B cell (primary cell): ENCODE measurements around the gene SFTPB. TPM values are rescaled to one million over a fixed set of nuclear protein-coding genes. Genes with fewer than 3 reads are reported as not detected.
"Not testable (repeated sequence)": the region's sequence is repeated elsewhere in the genome, so short reads cannot be mapped to it uniquely, and the experiment has no call there.

Experiments used
- ATAC-seq: fragments of 200-7000 bp; cut with Tn5 transposase; one replicate; pipeline ENCODE4 v1.10.0; 2021; ENCODE audit warnings: low read depth, mild to moderate bottlenecking, moderate number of reproducible peaks, moderate library complexity
- CTCF ChIA-PET: fragments of 350-600 bp; sonication (Branson Sonifier 250); formaldehyde crosslinking; loops from one replicate; lab custom pipeline; 2021; ENCODE audit warnings: antibody characterized with exemption, inconsistent platforms; lab: Charles Lee
- POLR2A ChIA-PET: fragments of 350-600 bp; sonication (Branson Sonifier 250); formaldehyde crosslinking; loops from one replicate; lab custom pipeline; 2021; ENCODE audit warnings: antibody characterized with exemption; lab: Charles Lee
- DNase-seq: peaks from one replicate; pipeline ENCODE4 v3.0.0; 2013
- H2AFZ ChIP-seq: 2 replicates; pipeline ENCODE4 v1.6.1; 2012; ENCODE audit warnings: mild to moderate bottlenecking, low read depth, low read length; ENCODE audit not compliant: insufficient read depth, poor library complexity, severe bottlenecking
- H3K27ac ChIP-seq, 2 donors: 1 replicate in 1 of 2; 2 replicates in 1 of 2; pipeline ENCODE4 v1.5.1; 2012 to 2013; ENCODE audit warnings: low read length in 2 of 2, mild to moderate bottlenecking in 2 of 2, moderate library complexity in 1 of 2
- H3K27me3 ChIP-seq, 4 experiments: fragments of 200-600 bp in 1 of 4; sonication (generic) in 1 of 4; replicated peaks in 1 of 4; 1 replicate in 2 of 4; 2 replicates in 2 of 4; pipeline versions ENCODE4 v1.6.1 to v1.7.0; 2013 to 2016; ENCODE audit warnings: low read length in 3 of 4, mild to moderate bottlenecking in 2 of 4, mixed read lengths in 1 of 4, moderate library complexity in 1 of 4; ENCODE audit not compliant: insufficient read depth in 4 of 4, control insufficient read depth in 3 of 4; ENCODE audit errors: control extremely low read depth in 1 of 4
- H3K36me3 ChIP-seq, 2 experiments: replicated peaks in 1 of 2; 1 replicate in 1 of 2; 2 replicates in 1 of 2; pipeline versions ENCODE4 v1.6.1 to v1.7.1; 2013; ENCODE audit warnings: low read length in 1 of 2; ENCODE audit not compliant: insufficient read depth in 2 of 2, control insufficient read depth in 1 of 2; ENCODE audit errors: control extremely low read depth in 1 of 2, extremely low read depth in 1 of 2
- H3K4me1 ChIP-seq, 2 donors: fragments of 200-600 bp in 1 of 2; sonication (generic) in 1 of 2; 1 replicate in 1 of 2; 2 replicates in 1 of 2; pipeline versions ENCODE4 v1.5.1 to v1.6.1; 2013 to 2017; ENCODE audit warnings: low read length in 2 of 2; ENCODE audit not compliant: control insufficient read depth in 2 of 2, insufficient read depth in 2 of 2
- H3K4me2 ChIP-seq: replicated peaks from 2 replicates; pipeline ENCODE3; 2012; ENCODE audit warnings: mild to moderate bottlenecking, low read depth, low read length; ENCODE audit not compliant: poor library complexity, severe bottlenecking
- H3K4me3 ChIP-seq, 5 experiments: fragments of 200-600 bp in 1 of 5; sonication (generic) in 1 of 5; 1 replicate in 3 of 5; 2 replicates in 2 of 5; pipeline versions ENCODE4 v1.5.1 to v1.7.0; 2011 to 2016; ENCODE audit warnings: low read length in 4 of 5, mild to moderate bottlenecking in 4 of 5, low read depth in 2 of 5, control low read depth in 1 of 5, moderate library complexity in 1 of 5; ENCODE audit not compliant: insufficient read depth in 1 of 5; ENCODE audit errors: control extremely low read depth in 1 of 5, extremely low read depth in 1 of 5
- H3K79me2 ChIP-seq: fragments of 200-600 bp; sonication (generic); one replicate; pipeline ENCODE4 v1.6.0; 2016; ENCODE audit warnings: low read length; ENCODE audit not compliant: control insufficient read depth, insufficient read depth
- H3K9ac ChIP-seq: fragments of 200-600 bp; sonication (generic); 2 replicates; pipeline ENCODE4 v1.6.1; 2017; ENCODE audit warnings: mild to moderate bottlenecking, low read length, moderate library complexity
- H3K9me3 ChIP-seq, 3 donors: one replicate each; pipeline versions ENCODE4 v1.6.1 to v1.7.1; 2013; ENCODE audit warnings: low read length in 2 of 3; ENCODE audit not compliant: control insufficient read depth in 2 of 3, insufficient read depth in 1 of 3; ENCODE audit errors: control extremely low read depth in 1 of 3
- H4K20me1 ChIP-seq: 2 replicates; pipeline ENCODE4 v1.6.0; 2012; ENCODE audit warnings: mild to moderate bottlenecking, low read length; ENCODE audit not compliant: insufficient read depth, control insufficient read depth, poor library complexity, severe bottlenecking
- H3K27ac Mint-ChIP-seq: one replicate; pipeline ENCODE4 v1.8.0; 2021; ENCODE audit warnings: mixed read lengths
- H3K27me3 Mint-ChIP-seq: one replicate; pipeline ENCODE4 v1.8.0; 2021; ENCODE audit warnings: mixed read lengths
- H3K4me1 Mint-ChIP-seq: one replicate; pipeline ENCODE4 v1.8.0; 2021; ENCODE audit warnings: mixed read lengths
- H3K4me3 Mint-ChIP-seq: one replicate; pipeline ENCODE4 v1.8.0; 2021; ENCODE audit warnings: mixed read lengths
- H3K9me3 Mint-ChIP-seq: one replicate; pipeline ENCODE4 v1.8.0; 2022; ENCODE audit warnings: mixed read lengths; ENCODE audit not compliant: insufficient read depth
- EZH2 ChIP-seq: IDR thresholded peaks from 2 replicates; pipeline ENCODE4 v1.6.1; 2012; ENCODE audit warnings: borderline replicate concordance, low read depth, mild to moderate bottlenecking, moderate library complexity, low read length; ENCODE audit not compliant: insufficient read depth, poor library complexity, severe bottlenecking
- WGBS: methylation state at CpG from one replicate; pipeline ENCODE4 v1.1.5; 2013; ENCODE audit warnings: missing lambda C conversion rate; ENCODE audit not compliant: insufficient coverage; 5-methylcytosine and 5-hydroxymethylcytosine counted together
- intact Hi-C: fragments of 100-400 bp; cut with micrococcal nuclease; formaldehyde crosslinking; loops from one replicate; pipeline ENCODE4 v1.10.0; 2022
- polyA plus RNA-seq: library from polyadenylated mRNA; depleted of rRNA; stranded (reverse); fragments of >200 nt; gene quantifications from 2 replicates; pipeline ENCODE4 v1.2.3, GENCODE V29; 2012
- total RNA-seq, 2 donors: library from RNA; stranded (reverse); fragments of 120-200 nt in 1 of 2; gene quantifications; 1 replicate in 1 of 2; 2 replicates in 1 of 2; pipeline versions ENCODE4 v1.2.3 to v1.2.4, GENCODE V29; 2013 to 2022
- TF ChIP-seq, protein P1 (sequence below): fragments of 200-600 bp; IDR thresholded peaks from one replicate; pipeline ENCODE4 v1.8.0; 2022; ENCODE audit warnings: antibody characterized with exemption, mild to moderate bottlenecking

SFTPB gene
- total and polyA plus RNA-seq, 2 donors (not counting 1 experiment from before 2014, with no cell fraction given), result not detected

- ATAC-seq (no peak), DNase-seq (no peak)
- Histone ChIP-seq H2AFZ (peak overlapping the region; percentile 94), H3K9ac (no peak overlapping the region), H3K27ac (no peak overlapping the region), H3K9me3 (no peaks in the 10 kb centered on the region), H3K4me3 (peak overlapping the region in 1 of 5 experiments; percentile 93), H3K79me2 (peaks cover 55% of the 10 kb centered on the region), H3K4me1 (peaks cover 20 to 35% of the 10 kb centered on the region in 2 donors), H4K20me1 (peaks cover 12% of the 10 kb centered on the region), H3K4me2 (peak overlapping the region; percentile 73), H3K36me3 (peaks cover 2 to 16% of the 10 kb centered on the region in 2 experiments), H3K27me3 (no peaks in the 10 kb centered on the region)
- Mint-ChIP-seq H3K4me3 (peak overlapping the region; percentile 16), H3K27me3 (no peaks in the 10 kb centered on the region), H3K4me1 (peaks cover 27% of the 10 kb centered on the region), H3K9me3 (no peaks in the 10 kb centered on the region), H3K27ac (peak overlapping the region; percentile 97)
- ChIA-PET POLR2A (interaction anchor here (1.0 kb wide), 1 partner anchor 491 kb away, joined by 3 read pairs; the partner anchor contains the start of gene PTCD3), CTCF (interaction anchor here (2.0 kb wide), 1 partner anchor 22 kb away, joined by 4 read pairs; no protein-coding TSS in a partner anchor)
- 93% methylated on average over 15 of the region's 17 CpGs for WGBS
- intact Hi-C loops, result loop anchor here (5.0 to 10.0 kb wide), 2 partner anchors 263 to 489 kb away; partner anchors contain the start of genes ELMOD3, POLR1A, PTCD3 and RETSAT
- TF ChIP-seq, protein P1, sequence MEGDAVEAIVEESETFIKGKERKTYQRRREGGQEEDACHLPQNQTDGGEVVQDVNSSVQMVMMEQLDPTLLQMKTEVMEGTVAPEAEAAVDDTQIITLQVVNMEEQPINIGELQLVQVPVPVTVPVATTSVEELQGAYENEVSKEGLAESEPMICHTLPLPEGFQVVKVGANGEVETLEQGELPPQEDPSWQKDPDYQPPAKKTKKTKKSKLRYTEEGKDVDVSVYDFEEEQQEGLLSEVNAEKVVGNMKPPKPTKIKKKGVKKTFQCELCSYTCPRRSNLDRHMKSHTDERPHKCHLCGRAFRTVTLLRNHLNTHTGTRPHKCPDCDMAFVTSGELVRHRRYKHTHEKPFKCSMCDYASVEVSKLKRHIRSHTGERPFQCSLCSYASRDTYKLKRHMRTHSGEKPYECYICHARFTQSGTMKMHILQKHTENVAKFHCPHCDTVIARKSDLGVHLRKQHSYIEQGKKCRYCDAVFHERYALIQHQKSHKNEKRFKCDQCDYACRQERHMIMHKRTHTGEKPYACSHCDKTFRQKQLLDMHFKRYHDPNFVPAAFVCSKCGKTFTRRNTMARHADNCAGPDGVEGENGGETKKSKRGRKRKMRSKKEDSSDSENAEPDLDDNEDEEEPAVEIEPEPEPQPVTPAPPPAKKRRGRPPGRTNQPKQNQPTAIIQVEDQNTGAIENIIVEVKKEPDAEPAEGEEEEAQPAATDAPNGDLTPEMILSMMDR, result no peak
- TF ChIP-seq EZH2, result no peak
Measured at GRCh38 chr2:85615413-85615728, 52.6 kb downstream of the SFTPB start.

DNA sequence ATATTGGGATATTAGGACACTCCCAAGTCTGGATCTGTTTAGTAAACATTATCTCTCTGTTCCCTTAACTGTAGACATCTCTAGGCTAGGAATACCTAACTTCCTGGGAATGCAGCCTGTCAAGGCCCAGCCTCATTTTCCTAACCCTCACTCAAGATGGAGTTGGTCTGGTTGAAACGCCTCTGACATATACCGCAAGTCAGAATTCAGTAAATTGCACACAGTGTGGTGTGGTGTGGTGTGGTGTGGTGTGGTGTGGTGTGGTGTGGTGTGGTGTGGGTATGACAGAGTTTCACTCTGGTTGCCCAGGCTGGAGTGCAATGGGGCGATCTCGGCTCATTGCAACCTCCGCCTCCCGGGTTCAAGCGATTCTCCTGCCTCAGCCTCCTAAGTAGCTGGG, 53.2 kb downstream of the SFTPB start:
- Mint-ChIP-seq H3K27ac (peak overlapping the region; percentile 56), H3K4me1 (peaks cover 31% of the 10 kb centered on the region)
- H3K27ac ChIP-seq, H3K27me3 ChIP-seq, H3K27me3 Mint-ChIP-seq, DNase-seq, H3K4me3 ChIP-seq, H3K9ac ChIP-seq, H3K4me2 ChIP-seq, H3K4me3 Mint-ChIP-seq, H3K9me3 Mint-ChIP-seq, ATAC-seq, H2AFZ ChIP-seq, H3K9me3 ChIP-seq: not testable (repeated sequence)
- Histone ChIP-seq H4K20me1 (peaks cover 17% of the 10 kb centered on the region), H3K79me2 (peaks cover 50% of the 10 kb centered on the region), H3K4me1 (peaks cover 23 to 40% of the 10 kb centered on the region in 2 donors), H3K36me3 (peaks cover 2 to 15% of the 10 kb centered on the region in 2 experiments)
- 100% methylated on average over 3 of the region's 7 CpGs for WGBS
- CTCF ChIA-PET, result interaction anchor here (2.0 kb wide), 1 partner anchor 22 kb away, joined by 4 read pairs; no protein-coding TSS in a partner anchor
- intact Hi-C loops, result loop anchor here (5.0 to 10.0 kb wide), 2 partner anchors 262 to 490 kb away; partner anchors contain the start of genes ELMOD3, POLR1A, PTCD3 and RETSAT
- POLR2A ChIA-PET, result interaction anchor here (1.6 kb wide), 1 partner anchor 19 kb away, joined by 4 read pairs; the partner anchor contains the start of gene RNF181
